GM12892 (cell line): Measurements from ENCODE around the gene VAV2.

Experiments
- POLR2A ChIP-seq: IDR thresholded peaks from 2 replicates; pipeline ENCODE4 v1.6.1; 2011; ENCODE audit warnings: low read depth, low read length, control low read depth
- POLR2AphosphoS5 ChIP-seq: IDR thresholded peaks from 2 replicates; pipeline ENCODE4 v1.6.1; 2011; ENCODE audit warnings: low read depth, low read length, control low read depth

- TF ChIP-seq POLR2A = no peak
- no peak for TF ChIP-seq POLR2AphosphoS5
Measured at GRCh38 chr9:133862585-133863256, 129.4 kb downstream of the VAV2 start.
